Measurements from ENCODE around the gene GABRB2.

GABRB2 gene

GRCh38 chr5:161400583-161400982, 145.9 kb downstream of the GABRB2 start:
- Histone ChIP-seq H3K4me3 (ENCODE audit: low read depth, low read length) (no peak overlapping the region), H3K36me3 (no peaks in the 10 kb centered on the region), H3K9me3 (ENCODE audit: severe bottlenecking) (no peaks in the 10 kb centered on the region), H3K27ac (no peak overlapping the region), H3K27me3 (ENCODE audit: insufficient read depth, low read depth, severe bottlenecking) (peaks cover 53% of the 10 kb centered on the region)
- no peak for TF ChIP-seq CTCF (IDR thresholded peaks at IDR 0.05; ENCODE audit: low read depth, low read length)
- DNase-seq: no peak

GRCh38 chr5:161399996-161400562, 146.4 kb downstream of the GABRB2 start:
- no peak overlapping the region for H3K4me3 ChIP-seq (ENCODE audit: low read depth, low read length)
- H3K9me3 ChIP-seq (ENCODE audit: severe bottlenecking): no peaks in the 10 kb centered on the region
- no peak for DNase-seq
- TF ChIP-seq CTCF (IDR thresholded peaks at IDR 0.05; ENCODE audit: low read depth, low read length): no peak
- H3K36me3 ChIP-seq: no peaks in the 10 kb centered on the region
- no peak overlapping the region for H3K27ac ChIP-seq
- peaks cover 52% of the 10 kb centered on the region for H3K27me3 ChIP-seq (ENCODE audit: insufficient read depth, low read depth, severe bottlenecking)

- no peak for TF ChIP-seq CTCF (IDR thresholded peaks at IDR 0.05; ENCODE audit: low read depth, low read length)
- Histone ChIP-seq H3K9me3 (ENCODE audit: severe bottlenecking) (no peaks in the 10 kb centered on the region), H3K36me3 (no peaks in the 10 kb centered on the region), H3K27ac (no peak overlapping the region), H3K4me3 (ENCODE audit: low read depth, low read length) (no peak overlapping the region), H3K27me3 (ENCODE audit: insufficient read depth, low read depth, severe bottlenecking) (peaks cover 55% of the 10 kb centered on the region)
- DNase-seq: no peak
These were observed 149.1 kb downstream of the GABRB2 start for GRCh38 chr5:161397448-161397847.

GRCh38 chr5:161396171-161396570, 150.4 kb downstream of the GABRB2 start:
- TF ChIP-seq CTCF (IDR thresholded peaks at IDR 0.05; ENCODE audit: low read depth, low read length): no peak
- H3K27me3 ChIP-seq (ENCODE audit: insufficient read depth, low read depth, severe bottlenecking): peaks cover 58% of the 10 kb centered on the region
- DNase-seq: no peak
- no peak overlapping the region for H3K4me3 ChIP-seq (ENCODE audit: low read depth, low read length)
- H3K9me3 ChIP-seq (ENCODE audit: severe bottlenecking): no peaks in the 10 kb centered on the region
- H3K27ac ChIP-seq: no peak overlapping the region
- H3K36me3 ChIP-seq: no peaks in the 10 kb centered on the region

- Histone ChIP-seq H3K4me3 (ENCODE audit: low read depth, low read length) (no peak overlapping the region), H3K9me3 (ENCODE audit: severe bottlenecking) (no peaks in the 10 kb centered on the region), H3K27me3 (ENCODE audit: insufficient read depth, low read depth, severe bottlenecking) (peaks cover 41% of the 10 kb centered on the region), H3K27ac (no peak overlapping the region), H3K36me3 (no peaks in the 10 kb centered on the region)
- TF ChIP-seq CTCF (IDR thresholded peaks at IDR 0.05; ENCODE audit: low read depth, low read length): no peak
- no peak for DNase-seq
These were observed 154.8 kb downstream of the GABRB2 start for GRCh38 chr5:161391724-161392123.

GRCh38 chr5:161391016-161391415, 155.5 kb downstream of the GABRB2 start:
- TF ChIP-seq CTCF (IDR thresholded peaks at IDR 0.05; ENCODE audit: low read depth, low read length): no peak
- peaks cover 34% of the 10 kb centered on the region for H3K27me3 ChIP-seq (ENCODE audit: insufficient read depth, low read depth, severe bottlenecking)
- H3K27ac ChIP-seq: no peak overlapping the region
- no peaks in the 10 kb centered on the region for H3K9me3 ChIP-seq (ENCODE audit: severe bottlenecking)
- H3K36me3 ChIP-seq: no peaks in the 10 kb centered on the region
- no peak overlapping the region for H3K4me3 ChIP-seq (ENCODE audit: low read depth, low read length)
- DNase-seq: no peak
